OCI-LY1 (cell line): ENCODE measurements around the gene CREB3L4.

ENCODE experiments used
- CTCF ChIP-seq: fragments of 200-600 bp; sonication (generic), shearing (Covaris generic); IDR thresholded peaks from 2 replicates; pipeline ENCODE4 v1.5.1; 2017; ENCODE audit warnings: mild to moderate bottlenecking, antibody characterized with exemption, low read length, moderate library complexity, mixed read lengths
- EZH2 ChIP-seq: fragments of 200-600 bp; sonication (generic), shearing (Covaris generic); IDR thresholded peaks from 2 replicates; pipeline ENCODE4 v1.8.0; 2017; ENCODE audit warnings: borderline replicate concordance, mixed run types, mild to moderate bottlenecking, antibody characterized with exemption, low read length, moderate library complexity, mixed read lengths

DNA sequence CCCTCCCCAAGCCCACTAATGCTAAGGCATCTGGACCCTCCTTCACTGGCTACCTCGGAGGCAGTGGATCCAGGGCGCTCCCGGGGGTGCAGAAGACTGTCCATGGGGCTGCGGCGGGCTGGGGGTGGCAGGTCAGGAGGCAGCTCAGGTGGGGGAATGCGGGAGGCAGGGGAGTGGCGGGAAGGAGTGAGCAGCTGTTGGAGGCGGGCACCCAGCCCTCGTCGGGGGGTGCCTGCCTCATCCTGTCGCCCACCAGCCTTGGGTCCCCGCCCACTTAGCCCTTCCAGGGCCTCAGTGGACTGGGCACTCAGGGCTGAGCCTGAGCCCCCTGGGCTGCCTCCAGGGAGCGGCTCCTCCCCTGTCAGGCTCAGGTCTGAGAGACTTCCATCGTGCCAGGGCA is 34.3 kb upstream of the CREB3L4 start:
- TF ChIP-seq EZH2 (no peak), CTCF (no peak)
